ENCODE measurements around the gene DMBX1. TPM values are rescaled to one million over a fixed set of nuclear protein-coding genes. Genes with fewer than 3 reads are reported as not detected.

The DMBX1 gene
- total RNA-seq, 1 experiment from 2014 or later: not detected

- no TSS peak for BruUV-seq (replicated peaks)
- Mint-ChIP-seq H3K4me1 (ENCODE audit: insufficient read depth, unreplicated experiment) (peaks cover 6% of the 10 kb centered on the region), H3K36me3 (ENCODE audit: insufficient read depth, unreplicated experiment) (no peaks in the 10 kb centered on the region), H3K27me3 (ENCODE audit: insufficient read depth, unreplicated experiment) (peaks cover 14% of the 10 kb centered on the region), H3K9me3 (ENCODE audit: unreplicated experiment) (no peaks in the 10 kb centered on the region), H3K27ac (ENCODE audit: low read depth, unreplicated experiment) (no peak overlapping the region), H3K4me3 (ENCODE audit: unreplicated experiment) (no peak overlapping the region)
- TF ChIP-seq CTCF (IDR thresholded peaks at IDR 0.05; ENCODE audit: unreplicated experiment): no peak
- ChIA-PET POLR2A (no interaction called here), CTCF (interaction anchor here (0.6 to 6.6 kb wide), 14 partner anchors 9 to 422 kb away, joined by 3 to 223 read pairs (median 11); a partner anchor contains a TSS)
- no peak for DNase-seq (ENCODE audit: unreplicated experiment)
- intact Hi-C loops (cut with micrococcal nuclease): no loop called here
Observed at GRCh38 chr1:46530311-46530710, 40.7 kb downstream of the DMBX1 start.

- intact Hi-C loops (cut with micrococcal nuclease): no loop called here
- no peak overlapping the region for H3K27ac Mint-ChIP-seq (ENCODE audit: low read depth, unreplicated experiment)
- DNase-seq (ENCODE audit: unreplicated experiment): no peak
Observed at GRCh38 chr1:46530791-46531409, 41.3 kb downstream of the DMBX1 start.

GRCh38 chr1:46532095-46532494, 42.5 kb downstream of the DMBX1 start:
- no peaks in the 10 kb centered on the region for H3K36me3 Mint-ChIP-seq (ENCODE audit: insufficient read depth, unreplicated experiment)
- no peak for TF ChIP-seq CTCF (IDR thresholded peaks at IDR 0.05; ENCODE audit: unreplicated experiment)
- ChIA-PET POLR2A (no interaction called here), CTCF (no interaction called here)
- H3K4me3 Mint-ChIP-seq (ENCODE audit: unreplicated experiment): no peak overlapping the region
- H3K27me3 Mint-ChIP-seq (ENCODE audit: insufficient read depth, unreplicated experiment): peaks cover 26% of the 10 kb centered on the region
- intact Hi-C loops (cut with micrococcal nuclease): no loop called here
- H3K27ac Mint-ChIP-seq (ENCODE audit: low read depth, unreplicated experiment): no peak overlapping the region
- H3K4me1 Mint-ChIP-seq (ENCODE audit: insufficient read depth, unreplicated experiment): peaks cover 6% of the 10 kb centered on the region
- no peaks in the 10 kb centered on the region for H3K9me3 Mint-ChIP-seq (ENCODE audit: unreplicated experiment)
- DNase-seq (ENCODE audit: unreplicated experiment): no peak
- no TSS peak for BruUV-seq (replicated peaks)

More at GRCh38 chr1:46530791-46531409, 41.3 kb downstream of the DMBX1 start:
- no TSS peak for BruUV-seq (replicated peaks)
- no peaks in the 10 kb centered on the region for H3K9me3 Mint-ChIP-seq (ENCODE audit: unreplicated experiment)
- peaks cover 14% of the 10 kb centered on the region for H3K27me3 Mint-ChIP-seq (ENCODE audit: insufficient read depth, unreplicated experiment)
- peaks cover 6% of the 10 kb centered on the region for H3K4me1 Mint-ChIP-seq (ENCODE audit: insufficient read depth, unreplicated experiment)
- H3K4me3 Mint-ChIP-seq (ENCODE audit: unreplicated experiment): no peak overlapping the region
- TF ChIP-seq CTCF (IDR thresholded peaks at IDR 0.05; ENCODE audit: unreplicated experiment): peak; percentile 14
- CTCF ChIA-PET: interaction anchor here (1.0 to 6.6 kb wide), 9 partner anchors 8 to 421 kb away, joined by 3 to 223 read pairs (median 33); a partner anchor contains a TSS
- no peaks in the 10 kb centered on the region for H3K36me3 Mint-ChIP-seq (ENCODE audit: insufficient read depth, unreplicated experiment)
- POLR2A ChIA-PET: no interaction called here

- H3K27ac Mint-ChIP-seq (ENCODE audit: low read depth, unreplicated experiment): no peak overlapping the region
- peak; percentile 42 for TF ChIP-seq CTCF (IDR thresholded peaks at IDR 0.05; ENCODE audit: unreplicated experiment)
- H3K36me3 Mint-ChIP-seq (ENCODE audit: insufficient read depth, unreplicated experiment): no peaks in the 10 kb centered on the region
- no peaks in the 10 kb centered on the region for H3K9me3 Mint-ChIP-seq (ENCODE audit: unreplicated experiment)
- ChIA-PET POLR2A (no interaction called here), CTCF (interaction anchor here (1.4 to 3.0 kb wide), 2 partner anchors 49 to 55 kb away, joined by 4 to 21 read pairs; no protein-coding TSS in a partner anchor)
- H3K4me1 Mint-ChIP-seq (ENCODE audit: insufficient read depth, unreplicated experiment): peaks cover 6% of the 10 kb centered on the region
- no peak overlapping the region for H3K4me3 Mint-ChIP-seq (ENCODE audit: unreplicated experiment)
- no TSS peak for BruUV-seq (replicated peaks)
- intact Hi-C loops (cut with micrococcal nuclease): no loop called here
- no peak for DNase-seq (ENCODE audit: unreplicated experiment)
- H3K27me3 Mint-ChIP-seq (ENCODE audit: insufficient read depth, unreplicated experiment): peaks cover 30% of the 10 kb centered on the region
Observed at GRCh38 chr1:46532498-46533178, 43.0 kb downstream of the DMBX1 start.

Measured in MCF 10A (cell line).